NCI-H1694 (cell line): ENCODE results near the gene OR51I2.

Source experiments
- DNase-seq: peaks from one replicate; lab custom pipeline; 2025; lab: John Stamatoyannopoulos, UW

OR51I2 gene

DNA sequence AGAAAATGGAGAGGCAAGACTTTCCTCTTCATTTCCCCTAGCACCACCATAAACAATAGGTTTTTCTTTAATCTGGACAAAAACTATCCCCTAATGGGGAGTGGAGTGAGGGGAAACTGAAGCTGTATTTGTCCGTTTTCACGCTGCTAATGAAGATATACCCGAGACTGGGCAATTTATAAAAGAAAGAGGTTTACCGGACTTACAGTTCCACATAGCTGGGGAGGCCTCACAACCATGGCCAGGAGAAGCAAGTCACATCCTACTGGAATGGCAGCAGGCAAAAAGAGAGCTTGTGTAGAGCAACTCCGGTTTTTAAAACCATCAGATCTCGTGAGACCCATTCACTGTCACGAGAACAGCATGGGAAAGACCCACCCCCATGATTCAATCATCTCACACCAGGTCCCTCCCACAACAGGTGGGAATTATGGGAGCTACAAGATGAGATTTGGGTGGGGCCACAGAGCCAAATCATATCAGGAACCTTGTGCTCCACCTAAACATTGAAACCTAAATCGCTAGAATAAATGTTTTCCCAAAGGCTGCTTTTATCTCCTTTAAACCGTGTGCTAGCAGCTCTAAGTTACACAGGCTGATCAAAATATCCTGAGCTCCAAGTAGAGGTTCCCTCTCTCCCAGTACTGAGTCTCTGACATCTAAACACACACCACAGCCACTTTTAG lies 56.4 kb downstream of the OR51I2 start:
- DNase-seq = no peak
